ENCODE data around the gene ATF6.

GRCh38 chr1:161805399-161806197 lies 39.5 kb downstream of the ATF6 start:
- TF ChIP-seq CTCF (IDR thresholded peaks at IDR 0.05; ENCODE audit: low read length) (no peak), EZH2 (optimal IDR thresholded peaks at IDR 0.05; ENCODE audit: low read depth, low read length) (no peak), EZH2phosphoT487 (IDR thresholded peaks at IDR 0.05; ENCODE audit: low read length) (no peak)

Measured in MM.1S (cell line).